A673 (cell line): ENCODE results near the gene HAAO. TPM values are rescaled to one million over a fixed set of nuclear protein-coding genes. Genes with fewer than 3 reads are reported as not detected.
"Not testable (repeated sequence)": the region's sequence is repeated elsewhere in the genome, so short reads cannot be mapped to it uniquely, and the experiment has no call there.

Experiments used
- BruUV-seq: library from RNA; stranded (reverse); fragments of 400-500 nt; replicated peaks from 2 replicates; lab custom pipeline; 2021; lab: Mats Ljungman, UMichigan
- CTCF ChIA-PET: fragments of 300-600 bp; sonication (Branson Sonifier 250); formaldehyde crosslinking; loops from one replicate; lab custom pipeline; 2022; ENCODE audit warnings: antibody characterized with exemption; lab: Charles Lee
- POLR2A ChIA-PET: fragments of 300-600 bp; sonication (Branson Sonifier 250); formaldehyde crosslinking; loops from one replicate; lab custom pipeline; 2022; ENCODE audit warnings: antibody characterized with exemption; ENCODE audit not compliant: low non-redundant PET; lab: Charles Lee
- DNase-seq: peaks from one replicate; pipeline ENCODE4 v3.0.0-alpha.2; 2015; ENCODE audit warnings: low spot score
- H3K27ac ChIP-seq: fragments of 200-600 bp; sonication (generic); 2 replicates; pipeline ENCODE4 v1.5.1; 2016; ENCODE audit warnings: mixed run types, low read depth, mild to moderate bottlenecking, mixed read lengths, antibody characterized with exemption, low read length; ENCODE audit not compliant: poor library complexity, severe bottlenecking
- H3K27me3 ChIP-seq: fragments of 200-600 bp; sonication (generic); replicated peaks from 2 replicates; pipeline ENCODE4 v1.6.1; 2017; ENCODE audit warnings: mixed run types, low read depth, mild to moderate bottlenecking, mixed read lengths, antibody characterized with exemption, low read length; ENCODE audit not compliant: insufficient read depth, poor library complexity
- H3K36me3 ChIP-seq: fragments of 200-600 bp; sonication (generic); 2 replicates; pipeline ENCODE4 v1.6.1; 2016; ENCODE audit warnings: mixed run types, mild to moderate bottlenecking, mixed read lengths, antibody characterized with exemption, low read length; ENCODE audit not compliant: insufficient read depth, poor library complexity, severe bottlenecking
- H3K4me1 ChIP-seq: fragments of 200-600 bp; sonication (generic); 2 replicates; pipeline ENCODE4 v1.6.1; 2017; ENCODE audit warnings: mixed run types, mild to moderate bottlenecking, mixed read lengths, antibody characterized with exemption, low read length; ENCODE audit not compliant: insufficient read depth, poor library complexity, severe bottlenecking
- H3K4me3 ChIP-seq: fragments of 200-600 bp; sonication (generic); 2 replicates; pipeline ENCODE4 v1.5.1; 2016; ENCODE audit warnings: low read depth, mixed run types, mild to moderate bottlenecking, mixed read lengths, low read length; ENCODE audit not compliant: poor library complexity, severe bottlenecking
- H3K9me3 ChIP-seq: fragments of 200-600 bp; sonication (generic); 2 replicates; pipeline ENCODE4 v1.6.1; 2016; ENCODE audit warnings: mixed run types, low read depth, mild to moderate bottlenecking, mixed read lengths, antibody characterized with exemption, low read length; ENCODE audit not compliant: poor library complexity, severe bottlenecking
- EZH2 ChIP-seq: fragments of 200-600 bp; sonication (generic); IDR thresholded peaks from 2 replicates; pipeline ENCODE4 v1.6.1; 2017; ENCODE audit warnings: borderline replicate concordance, low read depth, mild to moderate bottlenecking, mixed read lengths, antibody characterized with exemption, low read length; ENCODE audit not compliant: poor library complexity, severe bottlenecking
- intact Hi-C: fragments of 100-400 bp; cut with micrococcal nuclease; formaldehyde crosslinking; loops from one replicate; pipeline ENCODE4 v1.10.0; 2022; ENCODE audit not compliant: unreplicated experiment
- total RNA-seq: library from RNA; stranded (reverse); gene quantifications from 2 replicates; pipeline ENCODE4 v1.2.3, GENCODE V29; 2021
- TF ChIP-seq, protein P1 (sequence below): fragments of 300-800, 200-600 bp; sonication (generic); conservative IDR thresholded peaks from 2 replicates; pipeline ENCODE4 v1.5.1; 2017; ENCODE audit warnings: low read depth, mild to moderate bottlenecking, antibody characterized with exemption, low read length, moderate library complexity, mixed read lengths

Gene HAAO
- total RNA-seq, 1 experiment from 2014 or later: 2.4 TPM

DNA sequence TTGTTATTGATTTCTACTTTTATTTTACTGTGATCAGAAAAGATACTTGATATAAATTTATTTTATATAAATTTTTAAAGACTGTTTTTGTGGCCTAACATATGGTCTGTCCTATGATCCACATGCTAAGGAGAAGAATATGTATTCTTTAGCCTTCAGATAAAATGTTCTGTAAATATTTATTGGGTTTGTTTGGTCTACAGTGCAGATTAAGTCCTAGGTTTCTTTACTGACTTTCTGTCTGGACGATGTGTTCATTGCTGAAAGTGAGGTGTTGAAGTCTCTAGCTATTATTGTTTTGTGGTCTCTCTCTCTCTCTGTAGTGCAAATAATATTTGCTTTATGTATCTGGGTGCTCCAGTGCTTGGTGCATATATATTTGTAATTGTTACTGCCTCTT, 58.5 kb downstream of the HAAO start:
- Histone ChIP-seq H3K4me3 (no peak overlapping the region), H3K27ac (no peak overlapping the region), H3K27me3 (no peaks in the 10 kb centered on the region), H3K4me1 (no peaks in the 10 kb centered on the region), H3K36me3 (no peaks in the 10 kb centered on the region), H3K9me3 (peaks cover 14% of the 10 kb centered on the region)
- ChIA-PET CTCF (no interaction called here), POLR2A (no interaction called here)
- no TSS peak for BruUV-seq
- TF ChIP-seq EZH2: no peak
- DNase-seq: no peak
- intact Hi-C loops: no loop called here

DNA sequence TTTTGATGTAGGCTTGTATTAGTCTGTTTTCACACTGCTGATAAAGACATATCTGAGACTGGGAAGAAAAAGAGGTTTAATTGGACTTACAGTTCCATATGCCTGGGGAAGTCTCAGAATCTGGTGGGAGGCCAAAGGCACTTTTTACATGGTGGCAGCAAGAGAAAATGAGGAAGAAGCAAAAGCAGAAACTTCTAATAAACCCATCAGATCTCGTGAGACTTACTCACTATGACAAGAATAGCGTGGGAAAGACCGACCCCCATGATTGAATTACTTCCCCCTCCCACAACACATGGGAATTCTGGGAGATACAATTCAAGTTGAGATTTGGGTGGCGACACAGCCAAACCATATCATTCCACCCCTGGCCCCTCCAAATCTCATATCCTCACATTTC, 61.1 kb downstream of the HAAO start:
- POLR2A ChIA-PET, H3K4me3 ChIP-seq, CTCF ChIA-PET, H3K36me3 ChIP-seq, BruUV-seq, H3K4me1 ChIP-seq, DNase-seq, H3K27me3 ChIP-seq, intact Hi-C loops, H3K27ac ChIP-seq: not testable (repeated sequence)
- peaks cover 14% of the 10 kb centered on the region for H3K9me3 ChIP-seq

DNA sequence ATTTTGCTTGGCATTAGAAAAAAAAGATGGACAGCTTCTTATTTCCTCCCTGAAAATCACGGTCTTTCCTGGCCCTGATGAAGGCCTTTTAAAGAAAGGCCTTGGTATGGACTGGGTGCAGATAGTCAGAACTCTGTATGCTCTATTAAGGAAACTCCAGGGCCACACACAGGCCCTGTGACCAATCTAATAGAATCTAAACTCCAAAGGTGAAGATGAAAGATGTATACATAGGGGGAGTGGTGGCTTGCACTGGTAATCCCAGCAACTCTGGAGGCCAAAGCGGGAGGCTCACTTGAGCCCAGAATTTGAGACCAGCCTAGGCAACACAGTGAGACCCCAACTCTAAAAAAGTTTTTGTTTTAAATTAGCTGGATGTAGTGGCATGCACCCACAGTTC, 65.7 kb downstream of the HAAO start:
- intact Hi-C loops: no loop called here
- no peaks in the 10 kb centered on the region for H3K4me1 ChIP-seq
- H3K4me3 ChIP-seq: no peak overlapping the region
- ChIA-PET CTCF (no interaction called here), POLR2A (no interaction called here)
- BruUV-seq: no TSS peak
- H3K27ac ChIP-seq: no peak overlapping the region
- H3K27me3 ChIP-seq: no peaks in the 10 kb centered on the region
- no peaks in the 10 kb centered on the region for H3K36me3 ChIP-seq
- DNase-seq: no peak
- peaks cover 9% of the 10 kb centered on the region for H3K9me3 ChIP-seq
- TF ChIP-seq EZH2: no peak
- TF ChIP-seq, protein P1, sequence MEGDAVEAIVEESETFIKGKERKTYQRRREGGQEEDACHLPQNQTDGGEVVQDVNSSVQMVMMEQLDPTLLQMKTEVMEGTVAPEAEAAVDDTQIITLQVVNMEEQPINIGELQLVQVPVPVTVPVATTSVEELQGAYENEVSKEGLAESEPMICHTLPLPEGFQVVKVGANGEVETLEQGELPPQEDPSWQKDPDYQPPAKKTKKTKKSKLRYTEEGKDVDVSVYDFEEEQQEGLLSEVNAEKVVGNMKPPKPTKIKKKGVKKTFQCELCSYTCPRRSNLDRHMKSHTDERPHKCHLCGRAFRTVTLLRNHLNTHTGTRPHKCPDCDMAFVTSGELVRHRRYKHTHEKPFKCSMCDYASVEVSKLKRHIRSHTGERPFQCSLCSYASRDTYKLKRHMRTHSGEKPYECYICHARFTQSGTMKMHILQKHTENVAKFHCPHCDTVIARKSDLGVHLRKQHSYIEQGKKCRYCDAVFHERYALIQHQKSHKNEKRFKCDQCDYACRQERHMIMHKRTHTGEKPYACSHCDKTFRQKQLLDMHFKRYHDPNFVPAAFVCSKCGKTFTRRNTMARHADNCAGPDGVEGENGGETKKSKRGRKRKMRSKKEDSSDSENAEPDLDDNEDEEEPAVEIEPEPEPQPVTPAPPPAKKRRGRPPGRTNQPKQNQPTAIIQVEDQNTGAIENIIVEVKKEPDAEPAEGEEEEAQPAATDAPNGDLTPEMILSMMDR: no peak

DNA sequence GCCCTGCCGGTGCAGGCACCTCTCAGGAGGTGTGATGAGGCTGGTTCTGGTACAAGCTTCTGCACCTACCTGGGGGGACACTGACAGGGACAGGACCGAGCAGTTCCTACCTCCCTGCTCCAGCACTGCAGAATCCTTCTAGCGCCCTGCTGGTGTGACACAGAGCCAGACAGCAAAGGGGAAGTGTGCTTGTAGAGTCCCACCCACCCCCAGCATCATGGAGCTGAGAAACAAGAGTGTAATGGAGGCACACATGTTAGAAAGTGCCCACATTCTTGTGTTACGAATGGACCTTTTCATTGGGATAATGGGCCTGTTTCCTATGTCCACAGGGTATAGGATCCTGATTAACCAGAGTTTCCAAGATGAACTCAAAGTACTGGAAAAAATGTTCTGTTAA, 66.7 kb downstream of the HAAO start:
- no peak for TF ChIP-seq EZH2
- TF ChIP-seq, protein P1: no peak
- BruUV-seq: no TSS peak
- intact Hi-C loops: no loop called here
- CTCF ChIA-PET: no interaction called here
- H3K27me3 ChIP-seq: no peaks in the 10 kb centered on the region
- peaks cover 9% of the 10 kb centered on the region for H3K9me3 ChIP-seq
- H3K4me1 ChIP-seq: no peaks in the 10 kb centered on the region
- no peaks in the 10 kb centered on the region for H3K36me3 ChIP-seq
- no peak overlapping the region for H3K4me3 ChIP-seq
- no peak overlapping the region for H3K27ac ChIP-seq
- POLR2A ChIA-PET: no interaction called here
- no peak for DNase-seq
